Epithelial cell of proximal tubule (primary cell): Measurements from ENCODE around the gene UBXN10. TPM values are rescaled to one million over a fixed set of nuclear protein-coding genes. Genes with fewer than 3 reads are reported as not detected.

Source experiments
- DNase-seq: peaks from one replicate; pipeline ENCODE4 v3.0.0-alpha.2; 2011; ENCODE audit warnings: low read depth
- H3K4me3 ChIP-seq: 2 replicates; pipeline ENCODE4 v1.5.1; 2011; ENCODE audit warnings: low read depth, mild to moderate bottlenecking, low read length
- total RNA-seq: library from RNA; depleted of rRNA; stranded (reverse); fragments of >200 nt; gene quantifications from 2 replicates; pipeline ENCODE4 v1.2.3, GENCODE V29; 2015
- TF ChIP-seq, protein P1 (sequence below): conservative IDR thresholded peaks from 2 replicates; pipeline ENCODE4 v1.5.1; 2012; ENCODE audit warnings: low read depth, mild to moderate bottlenecking, low read length

Gene UBXN10
- total RNA-seq, 1 donor from 2014 or later: 0.23 TPM

DNA sequence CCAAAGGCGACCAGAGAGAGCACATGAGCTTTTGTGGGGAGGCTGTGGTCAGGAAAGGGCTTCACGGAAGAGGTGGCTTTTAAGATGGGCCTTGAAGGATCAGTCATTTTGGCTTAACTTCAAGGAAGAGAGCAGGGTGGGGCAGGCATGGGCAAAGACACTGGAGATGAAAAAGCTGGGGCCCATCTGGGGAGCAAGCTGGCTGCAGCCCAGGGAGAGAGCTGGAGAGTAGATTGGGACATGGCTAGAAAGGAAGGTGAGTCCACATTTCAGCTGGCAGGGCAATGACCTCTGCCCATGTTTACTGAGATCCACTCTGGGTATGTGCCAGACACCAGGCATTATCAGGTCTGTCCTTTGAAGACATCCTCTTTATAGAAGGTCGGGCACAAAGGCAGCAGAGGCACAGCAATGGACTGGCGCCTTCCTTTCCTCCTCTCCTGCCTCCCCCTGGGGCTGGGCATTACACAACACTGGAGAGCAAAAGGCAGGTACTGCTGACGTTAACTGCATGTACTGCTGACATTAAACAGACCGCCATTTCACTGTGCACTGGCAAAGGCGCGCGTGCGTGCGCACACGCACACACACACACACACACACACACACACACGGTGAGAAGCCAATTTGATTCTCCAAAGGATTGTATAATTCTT, 2.2 kb upstream of the UBXN10 start:
- DNase-seq: no peak
- no peak overlapping the region for H3K4me3 ChIP-seq
- TF ChIP-seq, protein P1, sequence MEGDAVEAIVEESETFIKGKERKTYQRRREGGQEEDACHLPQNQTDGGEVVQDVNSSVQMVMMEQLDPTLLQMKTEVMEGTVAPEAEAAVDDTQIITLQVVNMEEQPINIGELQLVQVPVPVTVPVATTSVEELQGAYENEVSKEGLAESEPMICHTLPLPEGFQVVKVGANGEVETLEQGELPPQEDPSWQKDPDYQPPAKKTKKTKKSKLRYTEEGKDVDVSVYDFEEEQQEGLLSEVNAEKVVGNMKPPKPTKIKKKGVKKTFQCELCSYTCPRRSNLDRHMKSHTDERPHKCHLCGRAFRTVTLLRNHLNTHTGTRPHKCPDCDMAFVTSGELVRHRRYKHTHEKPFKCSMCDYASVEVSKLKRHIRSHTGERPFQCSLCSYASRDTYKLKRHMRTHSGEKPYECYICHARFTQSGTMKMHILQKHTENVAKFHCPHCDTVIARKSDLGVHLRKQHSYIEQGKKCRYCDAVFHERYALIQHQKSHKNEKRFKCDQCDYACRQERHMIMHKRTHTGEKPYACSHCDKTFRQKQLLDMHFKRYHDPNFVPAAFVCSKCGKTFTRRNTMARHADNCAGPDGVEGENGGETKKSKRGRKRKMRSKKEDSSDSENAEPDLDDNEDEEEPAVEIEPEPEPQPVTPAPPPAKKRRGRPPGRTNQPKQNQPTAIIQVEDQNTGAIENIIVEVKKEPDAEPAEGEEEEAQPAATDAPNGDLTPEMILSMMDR: no peak

DNA sequence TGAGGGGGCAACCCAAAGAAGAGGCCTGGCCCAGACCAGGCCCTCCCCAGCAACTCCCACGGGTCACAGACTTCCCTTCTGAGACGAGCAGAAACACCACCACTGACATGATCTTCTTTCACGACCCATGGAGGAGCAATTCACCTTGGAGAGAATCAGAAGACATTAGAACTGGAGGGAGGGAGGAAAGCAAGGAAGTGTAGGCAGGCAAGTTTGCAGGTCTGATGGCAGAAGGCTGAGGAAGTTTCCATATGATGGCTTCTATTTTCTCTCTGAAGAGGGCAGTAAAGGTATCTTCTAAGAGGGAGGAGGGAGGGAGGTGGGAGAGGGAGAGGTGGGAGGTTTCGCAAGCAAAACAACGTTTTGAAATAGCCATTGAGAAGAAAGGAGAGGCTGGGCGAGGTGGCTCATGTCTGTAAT, 1.4 kb upstream of the UBXN10 start:
- TF ChIP-seq, protein P1: peak; percentile 4
- no peak for DNase-seq
- no peak overlapping the region for H3K4me3 ChIP-seq

DNA sequence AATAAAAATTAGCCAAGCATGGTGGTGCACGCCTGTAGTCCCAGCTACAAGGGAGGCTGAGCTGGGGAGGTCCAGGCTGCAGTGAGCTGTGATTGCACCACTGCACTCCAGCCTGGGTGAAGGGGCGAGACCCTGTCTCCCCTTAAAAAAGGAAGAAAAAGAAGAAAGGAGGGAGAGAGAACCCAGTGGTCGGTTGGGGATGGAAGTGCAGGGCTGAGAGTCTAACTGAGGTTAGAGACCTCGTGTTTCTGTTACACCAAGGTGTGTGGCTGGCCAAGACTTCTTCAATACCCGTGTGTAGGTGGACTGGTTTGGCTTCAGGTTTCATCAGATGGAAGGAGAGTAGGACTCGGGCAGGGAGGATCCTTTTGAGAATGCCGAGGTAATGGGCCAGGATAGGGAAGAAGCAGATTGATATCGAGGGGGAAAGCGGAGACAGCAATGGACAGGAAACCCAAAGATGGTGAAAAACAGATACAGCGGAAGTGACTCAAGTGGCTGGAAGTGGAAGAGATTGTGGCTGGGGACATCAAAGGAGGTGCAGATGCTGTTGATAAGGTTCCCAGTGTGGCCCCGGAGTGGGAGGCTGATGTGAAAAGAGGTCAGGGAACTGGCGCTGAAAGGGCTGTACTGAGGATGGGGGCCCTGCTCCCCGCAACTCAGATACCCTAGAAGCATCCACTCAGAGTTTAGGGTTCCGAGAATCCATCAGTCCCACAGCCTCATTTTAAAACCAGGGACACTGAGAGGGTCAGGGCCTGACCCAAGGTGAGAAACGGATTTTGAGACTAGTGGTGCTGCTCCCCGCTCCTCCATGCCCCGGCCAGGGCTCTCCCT, 681 bp upstream of the UBXN10 start:
- TF ChIP-seq, protein P1: no peak
- H3K4me3 ChIP-seq: peak overlapping the region; percentile 76
- no peak for DNase-seq

DNA sequence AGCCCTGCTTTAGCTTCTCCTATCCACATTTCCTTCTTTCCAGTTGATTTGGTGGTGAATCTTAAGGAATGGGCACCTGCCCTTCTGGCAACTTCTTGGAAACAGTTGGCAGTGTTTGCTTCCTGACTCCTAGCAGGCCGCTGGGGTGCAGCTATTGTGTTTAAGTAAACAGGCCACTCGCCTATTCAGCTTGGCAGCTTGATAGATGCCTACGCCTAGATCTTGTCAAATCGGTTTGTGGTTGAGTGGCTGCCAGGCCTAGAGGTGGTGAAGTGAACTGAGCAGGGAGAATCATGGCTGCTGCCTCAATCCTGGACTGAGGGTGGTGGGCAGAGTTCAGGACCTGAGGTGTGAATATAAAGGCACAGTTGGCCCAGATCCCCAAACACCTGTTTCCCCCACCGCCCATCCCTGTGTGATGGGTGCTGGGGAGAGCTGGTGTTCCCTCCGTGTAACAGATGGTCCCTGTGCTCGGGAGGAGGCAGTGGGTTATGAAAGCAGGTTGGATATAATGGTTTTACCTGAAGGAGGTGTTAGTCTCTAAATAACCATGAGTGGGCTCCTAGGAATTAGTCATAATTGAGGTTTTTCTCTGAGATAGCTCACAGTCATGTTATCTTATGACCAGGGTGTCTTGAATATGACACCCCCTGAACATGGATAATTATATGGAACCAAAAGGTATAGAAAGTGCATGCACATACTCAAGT, 1.4 kb downstream of the UBXN10 start:
- DNase-seq: no peak
- H3K4me3 ChIP-seq: peak overlapping the region; percentile 76
- TF ChIP-seq, protein P1: no peak

DNA sequence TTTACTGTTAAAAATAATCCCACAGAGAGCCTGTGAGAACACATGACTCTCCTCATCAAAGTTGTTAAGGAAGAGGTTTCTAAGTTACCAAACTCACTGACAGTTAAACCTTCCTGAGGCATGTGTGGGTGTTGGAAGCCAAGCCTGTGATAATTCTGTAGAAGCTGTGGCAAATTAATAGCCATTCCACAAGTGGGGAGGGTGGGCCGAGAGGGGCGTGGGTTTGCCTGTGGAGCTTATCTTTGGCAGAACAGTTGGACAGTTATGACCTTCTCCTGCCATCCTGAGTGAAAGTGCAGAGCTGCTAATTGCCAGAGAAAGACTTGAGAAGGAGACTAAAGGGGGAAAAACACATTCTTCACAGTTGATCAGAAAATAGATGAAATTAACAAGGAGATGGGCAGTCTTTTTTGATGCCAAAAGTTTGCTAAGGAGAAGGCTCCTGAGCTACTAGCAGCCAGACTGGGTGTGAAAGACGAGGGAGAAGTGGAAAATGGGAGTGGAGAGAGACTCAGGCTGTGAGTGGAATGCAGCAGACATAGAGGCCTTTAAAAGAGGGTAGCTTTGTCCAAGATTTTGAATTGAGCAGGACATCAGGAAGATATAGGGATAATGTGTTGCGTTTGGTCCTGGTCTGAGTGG, 2.0 kb downstream of the UBXN10 start:
- DNase-seq: no peak
- TF ChIP-seq, protein P1: no peak
- no peak overlapping the region for H3K4me3 ChIP-seq

DNA sequence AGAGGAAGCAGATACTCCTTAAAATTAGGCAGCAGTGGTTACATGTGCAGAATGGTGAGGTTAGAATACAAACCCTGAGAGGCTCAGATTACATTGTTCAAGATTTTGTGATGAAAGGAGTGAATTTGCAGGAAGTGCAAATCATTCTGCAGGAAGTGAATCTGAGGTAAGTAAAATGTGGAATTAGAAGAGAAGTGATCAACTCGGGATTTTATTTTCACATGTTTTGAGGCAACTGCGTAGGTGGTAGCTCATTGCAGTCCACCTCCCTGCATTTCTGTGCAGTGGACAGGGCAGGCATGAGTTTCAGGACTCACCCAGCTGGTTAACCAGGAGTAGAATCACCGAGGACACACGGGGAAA, 2.5 kb downstream of the UBXN10 start:
- TF ChIP-seq, protein P1: no peak
- H3K4me3 ChIP-seq: no peak overlapping the region
- no peak for DNase-seq
